ENCODE data around the gene NKAIN1. TPM values are rescaled to one million over a fixed set of nuclear protein-coding genes. Genes with fewer than 3 reads are reported as not detected.

Gene NKAIN1
- total and polyA plus RNA-seq, 2 donors (not counting 3 experiments of a cell fraction or from before 2014, with no cell fraction given) = 0.29 to 0.40 TPM

DNA sequence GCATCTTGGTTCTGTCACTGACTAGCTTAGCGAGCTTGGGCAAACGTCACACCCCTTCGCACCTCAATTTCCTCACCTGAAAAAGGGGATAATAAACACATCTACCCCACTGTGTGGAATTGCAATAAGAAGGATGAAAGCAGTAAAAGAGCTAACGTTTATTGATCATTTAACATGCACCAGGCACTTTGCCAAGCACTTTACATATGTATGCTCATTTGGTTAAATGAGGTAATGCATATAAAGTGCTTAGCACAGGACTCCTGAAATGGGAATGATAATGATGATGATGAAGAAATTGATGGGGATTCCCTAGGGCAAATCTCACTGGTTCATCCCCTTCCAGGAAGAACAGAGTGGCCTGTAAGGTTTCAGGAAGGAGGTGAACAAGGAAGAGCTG lies 4.8 kb downstream of the NKAIN1 start:
- peaks cover 2% of the 10 kb centered on the region for H3K4me1 ChIP-seq (ENCODE audit: control insufficient read depth, extremely low read depth, insufficient read depth, low read length)
- dilution Hi-C loops (cut with MboI; ENCODE audit: extremely low pct_ligation_motif_present, low sequenced_read_pairs) (no loop called here), intact Hi-C loops (cut with micrococcal nuclease) (no loop called here)
- H3K27me3 ChIP-seq (ENCODE audit: control insufficient read depth in 2 of 2, insufficient read depth in 2 of 2, low read length in 2 of 2) = peaks cover 26 to 34% of the 10 kb centered on the region in 2 experiments
- FAIRE-seq (no peak), DNase-seq (ENCODE audit: low read depth, low spot score) (no peak)
- H3K4me3 ChIP-seq (replicated peaks in 1 of 3; ENCODE audit: insufficient read depth in 1 of 3, low read depth in 1 of 3, low read length in 3 of 3) = no peak overlapping the region
- no peak overlapping the region for H3K4me2 ChIP-seq (ENCODE audit: insufficient read depth, low read length)
- ChIA-PET POLR2A (no interaction called here), CTCF (no interaction called here)
- no peaks in the 10 kb centered on the region for H3K9me1 ChIP-seq (replicated peaks; ENCODE audit: control insufficient read depth, extremely low read depth, insufficient read depth, low read length)
- H4K20me1 ChIP-seq (replicated peaks; ENCODE audit: control insufficient read depth, extremely low read depth, insufficient read depth, low read length) = no peaks in the 10 kb centered on the region
- no TSS peak for BruUV-seq (replicated peaks)
- H3K36me3 ChIP-seq (ENCODE audit: control insufficient read depth in 2 of 2, extremely low read depth in 1 of 2, insufficient read depth in 2 of 2, low read length in 2 of 2) = no peaks in the 10 kb centered on the region
- no peaks in the 10 kb centered on the region for H3K9me3 ChIP-seq (replicated peaks; ENCODE audit: control insufficient read depth, insufficient read depth, low read length)
- no peaks in the 10 kb centered on the region for H3K79me2 ChIP-seq (ENCODE audit: control insufficient read depth, insufficient read depth, low read length)
- no peak overlapping the region for H3K9ac ChIP-seq (replicated peaks; ENCODE audit: extremely low read depth, insufficient read depth, low read length)
- no peak overlapping the region for H2AFZ ChIP-seq (ENCODE audit: low read depth, low read length)
- H3K27ac ChIP-seq (ENCODE audit: insufficient read depth, low read depth, low read length) = no peak overlapping the region
- TF ChIP-seq MYC (IDR thresholded peaks at IDR 0.05; ENCODE audit: low read depth, low read length) (no peak), EZH2 (IDR thresholded peaks at IDR 0.05; ENCODE audit: borderline replicate concordance, low read depth, low read length, severe bottlenecking) (no peak), GATA2 (IDR thresholded peaks at IDR 0.05; ENCODE audit: insufficient read depth, insufficient read length, low read depth, low read length) (no peak), POLR2A (IDR thresholded peaks at IDR 0.05; ENCODE audit: low read depth, low read length) (no peak), POLR2AphosphoS5 (IDR thresholded peaks at IDR 0.05; ENCODE audit: insufficient read depth, low read depth, low read length) (no peak), JUN (IDR thresholded peaks at IDR 0.05; ENCODE audit: borderline replicate concordance, insufficient read depth, insufficient read length, low read depth) (no peak), FOS (IDR thresholded peaks at IDR 0.05; ENCODE audit: borderline replicate concordance, insufficient read depth, low read length) (no peak)
- TF ChIP-seq, protein P1, sequence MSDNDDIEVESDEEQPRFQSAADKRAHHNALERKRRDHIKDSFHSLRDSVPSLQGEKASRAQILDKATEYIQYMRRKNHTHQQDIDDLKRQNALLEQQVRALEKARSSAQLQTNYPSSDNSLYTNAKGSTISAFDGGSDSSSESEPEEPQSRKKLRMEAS (IDR thresholded peaks at IDR 0.05; ENCODE audit: insufficient read depth, insufficient read length) = no peak
- TF ChIP-seq, protein P2, sequence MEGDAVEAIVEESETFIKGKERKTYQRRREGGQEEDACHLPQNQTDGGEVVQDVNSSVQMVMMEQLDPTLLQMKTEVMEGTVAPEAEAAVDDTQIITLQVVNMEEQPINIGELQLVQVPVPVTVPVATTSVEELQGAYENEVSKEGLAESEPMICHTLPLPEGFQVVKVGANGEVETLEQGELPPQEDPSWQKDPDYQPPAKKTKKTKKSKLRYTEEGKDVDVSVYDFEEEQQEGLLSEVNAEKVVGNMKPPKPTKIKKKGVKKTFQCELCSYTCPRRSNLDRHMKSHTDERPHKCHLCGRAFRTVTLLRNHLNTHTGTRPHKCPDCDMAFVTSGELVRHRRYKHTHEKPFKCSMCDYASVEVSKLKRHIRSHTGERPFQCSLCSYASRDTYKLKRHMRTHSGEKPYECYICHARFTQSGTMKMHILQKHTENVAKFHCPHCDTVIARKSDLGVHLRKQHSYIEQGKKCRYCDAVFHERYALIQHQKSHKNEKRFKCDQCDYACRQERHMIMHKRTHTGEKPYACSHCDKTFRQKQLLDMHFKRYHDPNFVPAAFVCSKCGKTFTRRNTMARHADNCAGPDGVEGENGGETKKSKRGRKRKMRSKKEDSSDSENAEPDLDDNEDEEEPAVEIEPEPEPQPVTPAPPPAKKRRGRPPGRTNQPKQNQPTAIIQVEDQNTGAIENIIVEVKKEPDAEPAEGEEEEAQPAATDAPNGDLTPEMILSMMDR (IDR thresholded peaks at IDR 0.05; ENCODE audit: extremely low read depth in 1 of 2, insufficient read depth in 1 of 2, low read depth in 1 of 2, low read length in 2 of 2) = no peak
